ENCODE data around the gene BDH1. TPM values are rescaled to one million over a fixed set of nuclear protein-coding genes. Genes with fewer than 3 reads are reported as not detected.

Gene BDH1
- total RNA-seq, 1 experiment from 2014 or later = 80.5 TPM

GRCh38 chr3:197460639-197461038 lies 95.1 kb downstream of the BDH1 start:
- Histone ChIP-seq H3K4me3 (ENCODE audit: low read length) (no peak overlapping the region), H3K79me2 (ENCODE audit: low read length) (no peaks in the 10 kb centered on the region), H3K9ac (ENCODE audit: low read length) (no peak overlapping the region), H3K9me2 (replicated peaks; ENCODE audit: insufficient read depth, low read length) (no peaks in the 10 kb centered on the region), H3K27ac (ENCODE audit: low read length) (no peak overlapping the region), H2AFZ (ENCODE audit: low read length) (no peak overlapping the region), H3K36me3 (ENCODE audit: insufficient read depth, low read length) (no peaks in the 10 kb centered on the region), H3K4me1 (ENCODE audit: low read length) (peaks cover 30% of the 10 kb centered on the region), H4K20me1 (ENCODE audit: insufficient read depth, low read depth, low read length) (no peaks in the 10 kb centered on the region), H3K9me3 (ENCODE audit: low read length) (no peaks in the 10 kb centered on the region), H3K27me3 (ENCODE audit: low read length) (no peaks in the 10 kb centered on the region), H3K4me2 (ENCODE audit: low read depth, low read length, poor library complexity, severe bottlenecking) (no peak overlapping the region)
- DNase-seq = no peak

GRCh38 chr3:197460002-197460401 lies 95.8 kb downstream of the BDH1 start:
- Histone ChIP-seq H3K36me3 (ENCODE audit: insufficient read depth, low read length) (no peaks in the 10 kb centered on the region), H3K27me3 (ENCODE audit: low read length) (no peaks in the 10 kb centered on the region), H3K79me2 (ENCODE audit: low read length) (no peaks in the 10 kb centered on the region), H2AFZ (ENCODE audit: low read length) (no peak overlapping the region), H3K27ac (ENCODE audit: low read length) (no peak overlapping the region), H3K4me2 (ENCODE audit: low read depth, low read length, poor library complexity, severe bottlenecking) (no peak overlapping the region), H3K9me3 (ENCODE audit: low read length) (no peaks in the 10 kb centered on the region), H4K20me1 (ENCODE audit: insufficient read depth, low read depth, low read length) (no peaks in the 10 kb centered on the region), H3K9ac (ENCODE audit: low read length) (no peak overlapping the region), H3K4me1 (ENCODE audit: low read length) (peaks cover 29% of the 10 kb centered on the region), H3K4me3 (ENCODE audit: low read length) (no peak overlapping the region), H3K9me2 (replicated peaks; ENCODE audit: insufficient read depth, low read length) (no peaks in the 10 kb centered on the region)
- no peak for DNase-seq

Small RNA genes lying within 50 kb of the gene (small RNA-seq; reads per million reads assigned to genes)
- not detected for gene AC132008.1

Other genes with a start within 250 kb of the BDH1 start
- gene RUBCN, start 180.9 kb upstream of the BDH1 start, total RNA-seq (2014; rRNA removed; shearing (Covaris generic); ENCODE audit: low replicate concordance) = 87.0 and 128 TPM in 2 replicates
- 145 and 204 TPM in 2 replicates for gene FYTTD1, start 193.9 kb upstream of the BDH1 start, total RNA-seq (2014; rRNA removed; shearing (Covaris generic); ENCODE audit: low replicate concordance)
- 107 and 164 TPM in 2 replicates for gene LRCH3, start 235.3 kb upstream of the BDH1 start, total RNA-seq (2014; rRNA removed; shearing (Covaris generic); ENCODE audit: low replicate concordance)